COLO668 (cell line): ENCODE data around the gene RAI1.

Source experiments
- DNase-seq: peaks from one replicate; lab custom pipeline; 2025; ENCODE audit not compliant: unreplicated experiment; lab: John Stamatoyannopoulos, UW

Gene RAI1

GRCh38 chr17:17765359-17766076 lies 84.3 kb downstream of the RAI1 start:
- DNase-seq = no peak

GRCh38 chr17:17766077-17766743 lies 85.0 kb downstream of the RAI1 start:
- no peak for DNase-seq

GRCh38 chr17:17766744-17767120 lies 85.5 kb downstream of the RAI1 start:
- no peak for DNase-seq

- no peak for DNase-seq
Measured at GRCh38 chr17:17767154-17767869, 86.1 kb downstream of the RAI1 start.

- no peak for DNase-seq
Measured at GRCh38 chr17:17767887-17768418, 86.7 kb downstream of the RAI1 start.

GRCh38 chr17:17768424-17769088 lies 87.3 kb downstream of the RAI1 start:
- no peak for DNase-seq

- DNase-seq = no peak
Measured at GRCh38 chr17:17769869-17770631, 88.8 kb downstream of the RAI1 start.

GRCh38 chr17:17770632-17771044 lies 89.4 kb downstream of the RAI1 start:
- DNase-seq = no peak

- DNase-seq = no peak
Measured at GRCh38 chr17:17771498-17772201, 90.4 kb downstream of the RAI1 start.

- no peak for DNase-seq
Measured at GRCh38 chr17:17772231-17772630, 91.0 kb downstream of the RAI1 start.

GRCh38 chr17:17774009-17774881 lies 93.0 kb downstream of the RAI1 start:
- DNase-seq = no peak

- DNase-seq = no peak
Measured at GRCh38 chr17:17776889-17777288, 95.6 kb downstream of the RAI1 start.

- no peak for DNase-seq
Measured at GRCh38 chr17:17778308-17779014, 97.2 kb downstream of the RAI1 start.

GRCh38 chr17:17779015-17779611 lies 97.9 kb downstream of the RAI1 start:
- no peak for DNase-seq

- no peak for DNase-seq
Measured at GRCh38 chr17:17780922-17781590, 99.8 kb downstream of the RAI1 start.

GRCh38 chr17:17781591-17782496 lies 100.6 kb downstream of the RAI1 start:
- DNase-seq = peak; percentile 75
